ENCODE data around the gene SNPH.

GRCh38 chr20:1307171-1307570 is 41.1 kb downstream of the SNPH start:
- TF ChIP-seq YY1 (IDR thresholded peaks at IDR 0.05; ENCODE audit: low read depth) (no peak), TAF1 (IDR thresholded peaks at IDR 0.05; ENCODE audit: low read depth) (no peak), CEBPB (IDR thresholded peaks at IDR 0.05) (no peak), USF1 (IDR thresholded peaks at IDR 0.05) (no peak), TCF12 (IDR thresholded peaks at IDR 0.05; ENCODE audit: low read depth) (no peak)
- TF ChIP-seq, protein P1, sequence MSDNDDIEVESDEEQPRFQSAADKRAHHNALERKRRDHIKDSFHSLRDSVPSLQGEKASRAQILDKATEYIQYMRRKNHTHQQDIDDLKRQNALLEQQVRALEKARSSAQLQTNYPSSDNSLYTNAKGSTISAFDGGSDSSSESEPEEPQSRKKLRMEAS (IDR thresholded peaks at IDR 0.05) = no peak
- TF ChIP-seq, protein P2, sequence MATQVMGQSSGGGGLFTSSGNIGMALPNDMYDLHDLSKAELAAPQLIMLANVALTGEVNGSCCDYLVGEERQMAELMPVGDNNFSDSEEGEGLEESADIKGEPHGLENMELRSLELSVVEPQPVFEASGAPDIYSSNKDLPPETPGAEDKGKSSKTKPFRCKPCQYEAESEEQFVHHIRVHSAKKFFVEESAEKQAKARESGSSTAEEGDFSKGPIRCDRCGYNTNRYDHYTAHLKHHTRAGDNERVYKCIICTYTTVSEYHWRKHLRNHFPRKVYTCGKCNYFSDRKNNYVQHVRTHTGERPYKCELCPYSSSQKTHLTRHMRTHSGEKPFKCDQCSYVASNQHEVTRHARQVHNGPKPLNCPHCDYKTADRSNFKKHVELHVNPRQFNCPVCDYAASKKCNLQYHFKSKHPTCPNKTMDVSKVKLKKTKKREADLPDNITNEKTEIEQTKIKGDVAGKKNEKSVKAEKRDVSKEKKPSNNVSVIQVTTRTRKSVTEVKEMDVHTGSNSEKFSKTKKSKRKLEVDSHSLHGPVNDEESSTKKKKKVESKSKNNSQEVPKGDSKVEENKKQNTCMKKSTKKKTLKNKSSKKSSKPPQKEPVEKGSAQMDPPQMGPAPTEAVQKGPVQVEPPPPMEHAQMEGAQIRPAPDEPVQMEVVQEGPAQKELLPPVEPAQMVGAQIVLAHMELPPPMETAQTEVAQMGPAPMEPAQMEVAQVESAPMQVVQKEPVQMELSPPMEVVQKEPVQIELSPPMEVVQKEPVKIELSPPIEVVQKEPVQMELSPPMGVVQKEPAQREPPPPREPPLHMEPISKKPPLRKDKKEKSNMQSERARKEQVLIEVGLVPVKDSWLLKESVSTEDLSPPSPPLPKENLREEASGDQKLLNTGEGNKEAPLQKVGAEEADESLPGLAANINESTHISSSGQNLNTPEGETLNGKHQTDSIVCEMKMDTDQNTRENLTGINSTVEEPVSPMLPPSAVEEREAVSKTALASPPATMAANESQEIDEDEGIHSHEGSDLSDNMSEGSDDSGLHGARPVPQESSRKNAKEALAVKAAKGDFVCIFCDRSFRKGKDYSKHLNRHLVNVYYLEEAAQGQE (IDR thresholded peaks at IDR 0.05; ENCODE audit: low read depth) = no peak

All from Ishikawa (cell line).